MCF 10A (cell line): ENCODE results near the gene PLAGL2. TPM values are rescaled to one million over a fixed set of nuclear protein-coding genes. Genes with fewer than 3 reads are reported as not detected.
"Not testable (repeated sequence)": the region's sequence is repeated elsewhere in the genome, so short reads cannot be mapped to it uniquely, and the experiment has no call there.

Experiments used
- BruUV-seq: library from RNA; stranded (reverse); fragments of 400-500 nt; replicated peaks from 2 replicates; lab custom pipeline; 2021; lab: Mats Ljungman, UMichigan
- CTCF ChIA-PET: fragments of 300-600 bp; sonication (Branson Sonifier 250); formaldehyde crosslinking; extraction: SDS; loops from one replicate; lab custom pipeline; 2021; ENCODE audit warnings: antibody characterized with exemption, inconsistent platforms; lab: Yijun Ruan, JAX
- POLR2A ChIA-PET: fragments of 300-600, 350-650 bp; sonication (Branson Sonifier 250); formaldehyde crosslinking; extraction: SDS; loops from one replicate; lab custom pipeline; 2020; ENCODE audit warnings: antibody characterized with exemption, inconsistent platforms; lab: Yijun Ruan, JAX
- DNase-seq: peaks from one replicate; pipeline ENCODE4 v3.0.0-alpha.2; 2018; ENCODE audit not compliant: unreplicated experiment
- H3K27ac Mint-ChIP-seq: one replicate; pipeline ENCODE4 v1.8.0; 2022; ENCODE audit warnings: mild to moderate bottlenecking, low read depth, mixed read lengths; ENCODE audit not compliant: unreplicated experiment
- H3K27me3 Mint-ChIP-seq: one replicate; pipeline ENCODE4 v1.8.0; 2022; ENCODE audit warnings: mixed read lengths; ENCODE audit not compliant: insufficient read depth, unreplicated experiment
- H3K36me3 Mint-ChIP-seq: one replicate; pipeline ENCODE4 v1.8.0; 2022; ENCODE audit warnings: mild to moderate bottlenecking, moderate library complexity, mixed read lengths; ENCODE audit not compliant: insufficient read depth, unreplicated experiment
- H3K4me1 Mint-ChIP-seq: one replicate; pipeline ENCODE4 v1.8.0; 2022; ENCODE audit warnings: mixed read lengths; ENCODE audit not compliant: insufficient read depth, unreplicated experiment
- H3K4me3 Mint-ChIP-seq: one replicate; pipeline ENCODE4 v1.8.0; 2022; ENCODE audit warnings: mild to moderate bottlenecking, moderate library complexity, mixed read lengths; ENCODE audit not compliant: unreplicated experiment
- H3K9me3 Mint-ChIP-seq: one replicate; pipeline ENCODE4 v1.8.0; 2022; ENCODE audit warnings: mixed read lengths; ENCODE audit not compliant: unreplicated experiment
- intact Hi-C: fragments of 100-400 bp; cut with micrococcal nuclease; formaldehyde crosslinking; loops from 2 replicates; pipeline ENCODE4 v1.14.1; 2022
- total RNA-seq: library from RNA; stranded (reverse); gene quantifications from 2 replicates; pipeline ENCODE4 v1.2.3, GENCODE V29; 2022
- TF ChIP-seq, protein P1 (sequence below): fragments of 200-600 bp; IDR thresholded peaks from one replicate; pipeline ENCODE4 v1.8.0; 2022; ENCODE audit warnings: antibody characterized with exemption, mild to moderate bottlenecking; ENCODE audit not compliant: unreplicated experiment

The PLAGL2 gene
- total RNA-seq, 1 experiment from 2014 or later: 18.6 TPM

DNA sequence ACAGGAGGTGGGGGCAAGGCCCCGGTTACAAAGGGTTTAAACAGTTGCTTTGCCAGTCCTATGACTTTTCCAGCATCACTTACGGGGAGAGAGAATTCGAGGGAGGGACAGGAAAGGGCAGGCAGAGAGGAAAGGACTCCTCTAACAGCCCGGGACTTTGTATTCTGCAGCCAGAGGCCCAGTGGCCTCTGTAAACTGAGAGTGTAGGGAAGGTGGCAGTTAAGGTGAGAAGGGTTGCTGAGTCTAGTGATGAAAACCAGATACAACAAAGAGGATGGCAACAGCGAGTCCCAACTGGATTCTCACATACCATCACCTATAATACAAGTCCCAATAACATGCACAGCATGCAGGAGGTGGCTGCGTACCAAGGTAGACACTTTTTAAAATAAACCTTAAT is 13.5 kb downstream of the PLAGL2 start:
- H3K36me3 Mint-ChIP-seq: peaks cover 69% of the 10 kb centered on the region
- TF ChIP-seq, protein P1, sequence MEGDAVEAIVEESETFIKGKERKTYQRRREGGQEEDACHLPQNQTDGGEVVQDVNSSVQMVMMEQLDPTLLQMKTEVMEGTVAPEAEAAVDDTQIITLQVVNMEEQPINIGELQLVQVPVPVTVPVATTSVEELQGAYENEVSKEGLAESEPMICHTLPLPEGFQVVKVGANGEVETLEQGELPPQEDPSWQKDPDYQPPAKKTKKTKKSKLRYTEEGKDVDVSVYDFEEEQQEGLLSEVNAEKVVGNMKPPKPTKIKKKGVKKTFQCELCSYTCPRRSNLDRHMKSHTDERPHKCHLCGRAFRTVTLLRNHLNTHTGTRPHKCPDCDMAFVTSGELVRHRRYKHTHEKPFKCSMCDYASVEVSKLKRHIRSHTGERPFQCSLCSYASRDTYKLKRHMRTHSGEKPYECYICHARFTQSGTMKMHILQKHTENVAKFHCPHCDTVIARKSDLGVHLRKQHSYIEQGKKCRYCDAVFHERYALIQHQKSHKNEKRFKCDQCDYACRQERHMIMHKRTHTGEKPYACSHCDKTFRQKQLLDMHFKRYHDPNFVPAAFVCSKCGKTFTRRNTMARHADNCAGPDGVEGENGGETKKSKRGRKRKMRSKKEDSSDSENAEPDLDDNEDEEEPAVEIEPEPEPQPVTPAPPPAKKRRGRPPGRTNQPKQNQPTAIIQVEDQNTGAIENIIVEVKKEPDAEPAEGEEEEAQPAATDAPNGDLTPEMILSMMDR: no peak
- H3K9me3 Mint-ChIP-seq: no peaks in the 10 kb centered on the region
- H3K4me3 Mint-ChIP-seq: no peak overlapping the region
- BruUV-seq: no TSS peak
- no peaks in the 10 kb centered on the region for H3K27me3 Mint-ChIP-seq
- POLR2A ChIA-PET: interaction anchor here (1.0 kb wide), 2 partner anchors 10 to 12 kb away, joined by 3 read pairs; no protein-coding TSS in a partner anchor
- H3K4me1 Mint-ChIP-seq: no peaks in the 10 kb centered on the region
- CTCF ChIA-PET: interaction anchor here (0.6 kb wide), 2 partner anchors 8 to 1911 kb away, joined by 3 to 4 read pairs; no protein-coding TSS in a partner anchor
- DNase-seq: no peak
- no peak overlapping the region for H3K27ac Mint-ChIP-seq
- intact Hi-C loops: no loop called here

DNA sequence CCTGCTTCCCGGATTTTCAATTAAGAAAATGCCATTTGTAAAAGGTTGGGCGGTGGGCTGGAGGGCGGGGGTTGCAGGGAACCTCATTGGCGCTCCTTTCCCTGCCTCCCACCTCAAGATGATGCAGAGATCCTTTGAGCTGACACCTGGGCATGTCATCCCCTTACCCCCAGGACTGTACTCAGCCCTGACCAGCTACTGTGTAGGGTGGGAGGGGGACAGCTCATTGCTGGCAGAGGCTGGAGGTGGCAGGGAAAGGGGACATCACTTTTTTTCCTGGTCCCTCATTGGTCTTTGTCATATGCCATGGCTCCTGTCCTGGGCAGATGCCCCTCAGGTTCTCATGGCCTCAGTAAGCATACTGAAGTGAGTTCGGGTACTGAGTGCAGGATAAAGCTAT is 14.2 kb downstream of the PLAGL2 start:
- H3K36me3 Mint-ChIP-seq: peaks cover 67% of the 10 kb centered on the region
- H3K27me3 Mint-ChIP-seq, H3K27ac Mint-ChIP-seq, H3K4me1 Mint-ChIP-seq, DNase-seq, H3K4me3 Mint-ChIP-seq, BruUV-seq, H3K9me3 Mint-ChIP-seq, intact Hi-C loops: not testable (repeated sequence)
- ChIA-PET POLR2A (interaction anchor here (1.0 kb wide), 2 partner anchors 11 kb away, joined by 3 read pairs; no protein-coding TSS in a partner anchor), CTCF (interaction anchor here (0.6 to 1.1 kb wide), 4 partner anchors 9 to 1911 kb away, joined by 3 to 4 read pairs (median 3); no protein-coding TSS in a partner anchor)

DNA sequence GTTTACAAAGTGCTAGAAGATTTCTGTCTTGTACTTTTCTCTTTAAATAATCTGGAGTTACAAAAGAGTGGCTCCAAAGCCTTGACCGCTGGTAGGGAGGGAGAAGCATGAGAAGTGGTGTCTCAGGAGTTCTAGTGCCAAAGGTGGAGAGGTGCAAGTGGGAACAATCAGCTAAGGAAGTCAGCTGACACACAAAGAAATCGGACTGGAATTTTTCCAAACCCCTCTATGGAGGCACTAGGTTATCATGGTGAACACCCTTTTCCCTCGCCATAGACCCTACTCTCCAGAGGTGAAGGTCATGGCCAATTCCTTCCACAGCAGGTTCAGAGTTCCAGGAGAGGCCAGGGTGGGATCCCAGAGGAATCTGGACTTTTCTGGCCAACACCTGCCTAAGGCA is 14.8 kb downstream of the PLAGL2 start:
- POLR2A ChIA-PET: interaction anchor here (0.8 kb wide), 1 partner anchor 12 kb away, joined by 4 read pairs; no protein-coding TSS in a partner anchor
- no peak for DNase-seq
- intact Hi-C loops: no loop called here
- no peaks in the 10 kb centered on the region for H3K9me3 Mint-ChIP-seq
- no TSS peak for BruUV-seq
- H3K4me3 Mint-ChIP-seq: no peak overlapping the region
- H3K36me3 Mint-ChIP-seq: peaks cover 60% of the 10 kb centered on the region
- CTCF ChIA-PET: interaction anchor here (0.7 to 1.1 kb wide), 2 partner anchors 9 to 11 kb away, joined by 3 read pairs; no protein-coding TSS in a partner anchor
- H3K27me3 Mint-ChIP-seq: no peaks in the 10 kb centered on the region
- no peaks in the 10 kb centered on the region for H3K4me1 Mint-ChIP-seq
- TF ChIP-seq, protein P1: no peak
- no peak overlapping the region for H3K27ac Mint-ChIP-seq

DNA sequence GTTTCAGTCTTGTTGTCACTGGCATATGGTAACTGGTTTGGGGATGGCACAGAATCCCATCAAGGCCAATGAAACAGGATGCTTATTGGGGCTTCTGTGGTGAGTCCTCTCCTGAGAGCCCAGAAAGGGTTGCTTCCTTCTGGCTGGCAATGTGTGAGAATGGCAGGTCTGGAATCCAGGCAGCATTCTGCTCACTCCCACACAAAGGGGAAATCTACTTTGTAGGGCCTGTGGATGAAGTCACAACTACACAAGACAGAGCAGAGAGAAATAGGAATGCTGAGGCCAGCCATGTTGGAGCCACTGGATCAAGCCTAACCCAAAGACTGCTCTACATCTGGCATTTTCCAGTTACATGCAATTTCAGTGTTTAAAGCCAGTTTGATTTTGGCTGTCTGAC is 15.7 kb downstream of the PLAGL2 start:
- ChIA-PET CTCF (no interaction called here), POLR2A (interaction anchor here (0.8 to 1.3 kb wide), 2 partner anchors 12 to 13 kb away, joined by 3 read pairs; no protein-coding TSS in a partner anchor)
- DNase-seq: no peak
- Mint-ChIP-seq H3K4me3 (no peak overlapping the region), H3K9me3 (no peaks in the 10 kb centered on the region), H3K27ac (no peak overlapping the region), H3K36me3 (peaks cover 52% of the 10 kb centered on the region), H3K4me1 (no peaks in the 10 kb centered on the region), H3K27me3 (no peaks in the 10 kb centered on the region)
- no TSS peak for BruUV-seq
- TF ChIP-seq, protein P1: no peak
- intact Hi-C loops: no loop called here
